GM12865 (cell line): ENCODE results near the gene C1orf116.
A peak's percentile ranks its signal among the peaks of the same experiment; 100 is the strongest.

Source experiments
- DNase-seq: peaks from one replicate; pipeline ENCODE4 v3.0.0; 2010; ENCODE audit warnings: low read depth
- H3K4me3 ChIP-seq: 2 replicates; pipeline ENCODE4 v1.5.1; 2011; ENCODE audit warnings: mild to moderate bottlenecking, low read depth, low read length, control low read depth
- CTCF ChIP-seq: IDR thresholded peaks from 2 replicates; pipeline ENCODE4 v1.5.1; 2011; ENCODE audit warnings: low read length, control low read depth, low read depth, inconsistent platforms; ENCODE audit not compliant: insufficient read depth; ENCODE audit errors: missing control alignments

C1orf116 gene

DNA sequence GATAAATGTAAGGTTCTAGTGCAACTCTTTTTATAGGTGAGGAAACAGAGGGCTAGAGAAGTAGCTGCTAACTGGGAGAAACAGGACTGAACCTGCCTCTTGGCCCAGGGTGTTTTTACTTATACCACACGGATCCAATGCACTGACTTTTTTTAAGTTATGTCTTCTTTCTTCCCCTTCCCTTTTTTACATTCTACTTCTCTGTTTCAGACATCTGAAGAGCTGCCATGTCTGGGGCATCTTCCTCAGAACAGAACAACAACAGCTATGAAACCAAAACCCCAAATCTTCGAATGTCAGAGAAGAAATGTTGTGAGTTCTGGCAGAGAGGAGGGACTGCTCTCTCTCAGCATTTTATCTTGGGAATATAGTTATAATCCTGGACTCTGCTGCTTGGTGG lies 21.9 kb upstream of the C1orf116 start:
- DNase-seq: peak; percentile 36
- TF ChIP-seq CTCF: no peak
- no peak overlapping the region for H3K4me3 ChIP-seq

DNA sequence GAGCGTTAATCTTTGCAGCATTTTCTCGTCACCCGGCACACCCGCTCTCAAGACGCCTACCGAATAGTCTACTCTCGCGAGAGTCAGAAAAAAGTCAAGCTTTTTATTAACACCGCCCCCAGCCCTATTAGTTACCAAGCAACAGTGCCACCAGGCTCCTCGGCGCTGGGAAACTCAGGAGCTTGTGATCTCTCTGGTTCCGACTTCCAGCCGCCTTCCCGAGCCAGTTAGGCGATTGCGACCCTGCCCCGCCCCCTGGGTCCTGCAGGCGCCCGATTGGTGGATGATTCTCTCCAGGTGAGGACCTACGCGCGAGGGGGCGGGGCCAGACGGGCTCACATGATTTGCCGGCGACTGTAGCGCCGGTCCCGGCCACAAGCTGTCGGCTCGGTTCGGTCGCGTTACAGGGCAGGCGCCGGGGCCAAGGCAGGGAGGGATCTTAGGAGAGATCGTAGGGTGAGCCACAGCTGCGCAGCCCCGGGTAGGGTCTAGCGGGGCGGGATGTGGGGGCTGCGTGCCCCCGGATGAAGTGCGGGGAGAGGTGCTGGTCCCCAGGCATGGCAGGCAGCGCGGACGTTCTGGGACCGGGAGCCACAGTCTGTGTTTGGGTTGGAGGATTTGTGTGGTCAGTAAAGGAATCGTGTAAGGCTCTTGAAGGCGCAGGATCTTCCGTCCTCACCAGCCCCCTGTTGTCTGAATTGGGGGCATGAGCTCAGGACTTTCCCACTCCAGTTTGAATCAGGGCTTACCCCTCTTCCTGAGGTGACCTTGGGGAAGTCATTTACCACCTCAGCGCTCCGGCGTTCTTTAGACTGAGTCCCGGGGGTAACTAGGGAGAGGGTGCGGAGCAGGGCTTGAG lies 20.6 kb upstream of the C1orf116 start, which contains the start of gene PFKFB2:
PFKFB2 (plus strand) TSS at position 365 of the 859 bp plus-strand sequence. CDS start 1,443 bp downstream, outside the sequence.
- peak; percentile 6 for TF ChIP-seq CTCF
- peak within 1 kb of the TSS; percentile 80 for H3K4me3 ChIP-seq
- peak; percentile 93 for DNase-seq

- TF ChIP-seq CTCF: no peak
- H3K4me3 ChIP-seq: peak within 1 kb of the TSS; percentile 98
- DNase-seq: no peak
Observed at GRCh38 chr1:207051191-207051943, 18.8 kb upstream of the C1orf116 start, which contains the start of gene YOD1. Gene YOD1, minus strand, starts transcription at chr1:207051208. Its CDS starts 178 bp downstream, at chr1:207051030.

DNA sequence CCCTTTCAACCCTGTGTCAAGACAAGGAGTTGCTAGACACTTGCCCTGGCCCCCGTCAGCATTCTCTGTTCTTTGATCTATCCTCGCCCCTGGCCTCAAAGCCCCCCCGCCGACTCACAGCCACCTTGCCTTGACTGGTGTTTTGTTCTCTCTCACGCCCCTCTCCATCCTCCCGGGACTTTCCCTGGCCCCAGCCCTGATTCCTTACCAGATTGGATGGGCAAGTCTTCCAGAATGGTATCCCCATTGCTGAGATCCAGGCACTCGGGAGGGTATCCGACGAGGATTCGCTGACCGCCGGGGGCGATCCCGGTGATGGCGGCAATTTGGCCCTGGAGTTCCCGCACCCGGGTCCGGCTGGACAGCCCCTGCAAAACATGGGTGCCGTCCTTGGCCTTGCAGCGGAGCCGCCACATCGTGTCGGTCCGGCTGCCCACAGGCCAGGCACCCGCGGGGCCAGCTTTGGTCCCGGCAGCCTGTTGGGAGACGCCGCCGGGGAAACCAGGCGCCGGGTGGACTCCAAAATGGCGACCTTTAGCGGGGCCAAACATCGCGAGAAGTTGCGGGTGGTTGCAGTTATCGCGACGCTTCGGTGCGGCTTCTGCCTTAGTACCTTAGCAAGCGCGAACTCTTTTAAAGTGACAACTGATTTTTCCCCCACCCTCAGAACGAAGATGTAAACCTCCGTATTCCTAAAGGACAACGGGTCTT lies 18.1 kb upstream of the C1orf116 start:
- no peak for TF ChIP-seq CTCF
- peak overlapping the region; percentile 98 for H3K4me3 ChIP-seq
- peak; percentile 95 for DNase-seq

GRCh38 chr1:207049974-207050391 lies 17.4 kb upstream of the C1orf116 start:
- DNase-seq: peak; percentile 76
- TF ChIP-seq CTCF: peak; percentile 71

DNA sequence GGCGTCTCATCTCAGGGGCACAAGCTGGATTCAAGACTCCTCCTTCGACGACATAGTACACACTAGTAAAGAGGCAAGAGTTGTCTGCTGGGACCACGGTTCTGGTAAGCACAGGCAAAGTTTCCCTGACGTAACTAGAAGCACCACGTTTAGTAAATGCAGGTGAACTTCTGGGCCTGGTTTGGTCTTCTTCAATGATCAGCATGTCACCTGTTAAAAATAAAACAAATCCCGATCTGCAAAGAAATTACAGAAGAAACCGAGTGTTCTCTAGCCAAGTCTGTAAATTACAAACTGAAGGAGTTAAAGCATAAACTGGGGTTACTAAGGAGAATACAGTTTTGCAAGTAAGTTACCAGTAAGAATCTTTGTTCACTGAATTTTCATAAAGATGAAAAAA lies 17.0 kb upstream of the C1orf116 start:
- DNase-seq: no peak
- peak overlapping the region; percentile 98 for H3K4me3 ChIP-seq
- TF ChIP-seq CTCF: no peak

More at GRCh38 chr1:207049974-207050391, 17.4 kb upstream of the C1orf116 start:
- H3K4me3 ChIP-seq: peak overlapping the region; percentile 98
